WERI-Rb-1 (cell line): ENCODE results near the gene ZPLD1.

Experiments used
- DNase-seq: peaks from one replicate; pipeline ENCODE4 v3.0.0-alpha.2; 2020
- H3K27ac ChIP-seq: fragments of 250-450 bp; sonication (Bioruptor Pico); 2 replicates; pipeline ENCODE4 v1.5.1; 2020; ENCODE audit warnings: mild to moderate bottlenecking, moderate library complexity
- H3K27me3 ChIP-seq: fragments of 250-450 bp; sonication (Bioruptor Pico); 2 replicates; pipeline ENCODE4 v1.5.1; 2021; ENCODE audit warnings: mild to moderate bottlenecking, low read depth, moderate library complexity; ENCODE audit not compliant: insufficient read depth, severe bottlenecking
- H3K36me3 ChIP-seq: fragments of 250-450 bp; sonication (Bioruptor Pico); 2 replicates; pipeline ENCODE4 v1.5.1; 2020; ENCODE audit warnings: mild to moderate bottlenecking, moderate library complexity
- H3K4me3 ChIP-seq: 2 replicates; pipeline ENCODE4 v1.5.1; 2011; ENCODE audit warnings: low read depth, mild to moderate bottlenecking, control low read depth, low read length
- H3K9me3 ChIP-seq: fragments of 250-450 bp; sonication (Bioruptor Pico); 2 replicates; pipeline ENCODE4 v1.5.1; 2021; ENCODE audit warnings: mild to moderate bottlenecking, moderate library complexity; ENCODE audit not compliant: severe bottlenecking
- CTCF ChIP-seq: IDR thresholded peaks from 2 replicates; pipeline ENCODE4 v1.5.1; 2011; ENCODE audit warnings: low read depth, mild to moderate bottlenecking, control low read depth, inconsistent platforms, low read length

Gene ZPLD1

GRCh38 chr3:102434715-102435114 is at the start of gene ZPLD1:
TSS of gene ZPLD1 (plus strand) at chr3:102435015. CDS start at chr3:102438488, 3,473 bp downstream.
- no peak for DNase-seq
- no peak within 1 kb of the TSS for H3K27ac ChIP-seq
- H3K4me3 ChIP-seq, result no peak within 1 kb of the TSS
- TF ChIP-seq CTCF, result no peak
- no peaks in the 10 kb centered on the region for H3K9me3 ChIP-seq
- H3K27me3 ChIP-seq, result no peaks in the 10 kb centered on the region
- no peaks in the 10 kb centered on the region for H3K36me3 ChIP-seq

GRCh38 chr3:102390171-102390864 is 44.5 kb upstream of the ZPLD1 start:
- Histone ChIP-seq H3K4me3 (no peak overlapping the region), H3K27me3 (no peaks in the 10 kb centered on the region)
- TF ChIP-seq CTCF, result no peak

GRCh38 chr3:102390916-102391315 is 43.9 kb upstream of the ZPLD1 start:
- no peak for TF ChIP-seq CTCF
- no peaks in the 10 kb centered on the region for H3K36me3 ChIP-seq
- no peak for DNase-seq

More at GRCh38 chr3:102390171-102390864, 44.5 kb upstream of the ZPLD1 start:
- H3K27ac ChIP-seq, result no peak overlapping the region
- no peak for DNase-seq
- no peaks in the 10 kb centered on the region for H3K36me3 ChIP-seq
- no peaks in the 10 kb centered on the region for H3K9me3 ChIP-seq

GRCh38 chr3:102391491-102391890 is 43.3 kb upstream of the ZPLD1 start:
- Histone ChIP-seq H3K4me3 (no peak overlapping the region), H3K36me3 (no peaks in the 10 kb centered on the region), H3K27me3 (no peaks in the 10 kb centered on the region), H3K9me3 (no peaks in the 10 kb centered on the region), H3K27ac (no peak overlapping the region)
- no peak for TF ChIP-seq CTCF
- no peak for DNase-seq

More at GRCh38 chr3:102390916-102391315, 43.9 kb upstream of the ZPLD1 start:
- H3K4me3 ChIP-seq, result no peak overlapping the region
- no peak overlapping the region for H3K27ac ChIP-seq
- H3K9me3 ChIP-seq, result no peaks in the 10 kb centered on the region
- H3K27me3 ChIP-seq, result no peaks in the 10 kb centered on the region

GRCh38 chr3:102394517-102394916 is 40.3 kb upstream of the ZPLD1 start:
- no peak for TF ChIP-seq CTCF
- Histone ChIP-seq H3K4me3 (no peak overlapping the region), H3K27me3 (no peaks in the 10 kb centered on the region), H3K9me3 (no peaks in the 10 kb centered on the region), H3K36me3 (no peaks in the 10 kb centered on the region), H3K27ac (no peak overlapping the region)
- DNase-seq, result no peak

- no peak for TF ChIP-seq CTCF
- DNase-seq, result no peak
- no peak overlapping the region for H3K4me3 ChIP-seq
These were observed 36.6 kb upstream of the ZPLD1 start for GRCh38 chr3:102398176-102398575.

More at GRCh38 chr3:102398176-102398575, 36.6 kb upstream of the ZPLD1 start:
- H3K9me3 ChIP-seq, result no peaks in the 10 kb centered on the region
- no peak overlapping the region for H3K27ac ChIP-seq
- no peaks in the 10 kb centered on the region for H3K27me3 ChIP-seq
- no peaks in the 10 kb centered on the region for H3K36me3 ChIP-seq
